GM21619 (cell line): Measurements from ENCODE around the gene SSH2.
"Not testable (repeated sequence)": the region's sequence is repeated elsewhere in the genome, so short reads cannot be mapped to it uniquely, and the experiment has no call there.

Experiments
- ATAC-seq: cut with Tn5 transposase; IDR thresholded peaks from one replicate; pipeline ENCODE4 v1.9.1; 2021; ENCODE audit not compliant: unreplicated experiment

The SSH2 gene

DNA sequence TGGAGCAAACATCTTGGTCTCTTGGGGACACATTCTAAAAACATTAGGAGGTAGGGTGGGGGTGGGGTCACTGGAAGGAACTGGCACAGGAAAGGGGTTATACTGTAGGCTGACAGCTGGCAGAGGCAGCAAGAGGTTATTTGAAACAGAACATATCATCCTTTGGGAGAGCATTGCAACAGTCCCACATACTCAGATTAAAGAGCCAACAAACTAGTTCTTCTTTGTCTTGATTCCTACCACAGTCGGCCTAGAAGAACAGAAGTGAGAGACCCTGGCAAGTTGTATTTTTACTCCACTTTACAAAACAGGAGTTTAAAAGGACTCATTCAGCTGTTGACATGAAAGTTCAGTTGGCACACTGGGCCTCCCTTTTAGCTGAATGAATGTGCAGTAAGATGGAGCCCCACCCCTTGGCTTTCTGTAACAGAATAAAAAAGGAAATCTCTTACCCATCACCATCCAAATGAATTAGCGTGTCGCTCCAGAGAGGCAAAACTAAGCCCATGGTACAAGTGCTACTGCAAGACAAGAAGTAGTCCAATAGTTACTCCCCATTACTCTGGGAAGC lies 252.7 kb downstream of the SSH2 start:
- no peak for ATAC-seq

- not testable (repeated sequence) for ATAC-seq
Measured at GRCh38 chr17:29675961-29676360, 254.1 kb downstream of the SSH2 start.

- ATAC-seq: no peak
Measured at GRCh38 chr17:29674281-29674680, 255.7 kb downstream of the SSH2 start.

- no peak for ATAC-seq
Measured at GRCh38 chr17:29671661-29672060, 258.4 kb downstream of the SSH2 start.

- no peak for ATAC-seq
Measured at GRCh38 chr17:29669266-29669665, 260.8 kb downstream of the SSH2 start.

- no peak for ATAC-seq
Measured at GRCh38 chr17:29667969-29668368, 262.1 kb downstream of the SSH2 start.

GRCh38 chr17:29665481-29665810 lies 264.6 kb downstream of the SSH2 start:
- no peak for ATAC-seq

- no peak for ATAC-seq
Measured at GRCh38 chr17:29664743-29665480, 265.1 kb downstream of the SSH2 start.

GRCh38 chr17:29663155-29663554 lies 266.9 kb downstream of the SSH2 start:
- no peak for ATAC-seq

GRCh38 chr17:29661213-29661612 lies 268.8 kb downstream of the SSH2 start:
- ATAC-seq: no peak

DNA sequence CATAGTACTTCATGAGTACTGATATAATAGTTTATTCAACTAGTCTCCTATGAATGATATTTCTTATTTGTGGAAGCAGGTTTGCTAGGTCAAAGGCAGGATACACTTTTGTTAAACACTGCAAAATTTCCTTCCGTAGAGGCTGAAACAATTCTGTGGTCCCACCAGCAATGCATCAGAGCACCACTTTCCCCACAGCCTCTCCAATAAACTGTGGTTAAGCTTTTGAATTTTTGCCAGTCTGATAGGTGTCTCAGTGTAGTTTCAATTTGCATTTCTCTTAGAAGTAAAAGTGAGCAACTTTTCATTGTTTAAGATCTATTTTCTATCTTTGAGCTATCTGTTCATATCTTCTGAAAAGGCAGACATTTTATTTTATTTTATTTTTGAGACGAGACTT lies 270.9 kb downstream of the SSH2 start:
- no peak for ATAC-seq

- no peak for ATAC-seq
Measured at GRCh38 chr17:29655323-29655722, 274.7 kb downstream of the SSH2 start.

GRCh38 chr17:29653995-29654714 lies 275.9 kb downstream of the SSH2 start:
- ATAC-seq: no peak

DNA sequence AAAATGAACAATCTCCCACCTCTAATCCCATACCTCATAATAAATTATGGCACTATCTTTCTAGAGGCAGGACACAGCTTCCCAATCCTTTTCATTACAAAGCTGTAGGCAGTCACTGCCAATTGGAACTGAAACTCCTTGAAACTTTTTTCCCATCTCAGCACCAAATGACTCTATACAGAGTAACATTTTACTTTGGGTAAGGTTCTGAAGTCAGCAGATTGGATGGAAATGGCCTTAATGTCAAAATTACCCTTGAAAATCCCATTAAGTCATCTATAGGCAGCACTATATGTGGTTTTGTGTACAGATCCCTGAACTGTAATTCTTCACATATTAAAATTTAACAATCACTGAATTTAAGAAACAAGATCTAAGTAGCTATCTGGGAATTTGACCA lies 277.1 kb downstream of the SSH2 start:
- no peak for ATAC-seq

GRCh38 chr17:29651913-29652312 lies 278.1 kb downstream of the SSH2 start:
- not testable (repeated sequence) for ATAC-seq

DNA sequence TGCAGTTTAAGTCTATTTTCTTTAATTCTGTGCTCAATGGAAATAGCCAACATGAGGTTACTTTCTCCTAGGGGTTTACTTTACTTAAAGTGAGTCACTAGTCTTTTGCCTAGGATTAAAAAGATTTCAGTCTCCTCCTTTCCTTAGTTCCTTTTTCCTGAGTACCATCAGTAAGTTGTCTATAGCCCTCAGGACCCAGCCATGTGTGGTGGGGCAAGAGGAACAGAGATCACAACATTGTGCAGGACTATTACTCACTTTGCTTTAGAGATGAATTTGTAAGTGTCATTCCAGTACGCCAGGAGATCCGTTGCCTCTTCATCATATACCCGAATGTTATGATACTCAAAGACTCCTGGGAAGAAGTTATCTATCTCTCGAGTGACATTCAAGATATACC lies 279.6 kb downstream of the SSH2 start:
- ATAC-seq: no peak

- no peak for ATAC-seq
Measured at GRCh38 chr17:29649359-29649758, 280.7 kb downstream of the SSH2 start.

GRCh38 chr17:29648005-29648404 lies 282.0 kb downstream of the SSH2 start:
- ATAC-seq: no peak

DNA sequence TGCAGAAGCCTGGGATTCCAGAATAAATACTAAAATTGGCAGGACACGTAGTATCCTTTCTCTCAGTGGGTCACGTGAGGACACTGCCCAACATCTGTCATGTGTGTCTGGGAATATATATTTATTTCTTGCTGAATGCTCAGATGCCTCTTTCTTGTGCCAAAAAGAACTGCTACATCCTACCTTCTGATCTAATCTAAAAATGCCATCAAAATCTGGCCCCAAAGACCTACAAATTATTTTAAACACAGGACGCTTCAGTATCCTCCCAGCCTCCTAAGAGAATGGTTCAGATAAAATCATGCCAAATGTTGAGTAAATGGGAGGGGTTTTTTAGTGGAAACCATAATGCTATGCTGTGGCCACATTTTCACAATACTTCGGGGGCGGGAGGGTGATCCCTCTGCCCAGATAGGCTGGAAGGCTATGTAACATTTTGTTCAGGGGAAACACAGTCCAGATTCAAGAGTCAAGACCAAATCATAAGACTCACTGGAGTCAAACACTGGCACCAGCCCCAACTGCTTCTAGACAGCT lies 284.4 kb downstream of the SSH2 start:
- no peak for ATAC-seq

DNA sequence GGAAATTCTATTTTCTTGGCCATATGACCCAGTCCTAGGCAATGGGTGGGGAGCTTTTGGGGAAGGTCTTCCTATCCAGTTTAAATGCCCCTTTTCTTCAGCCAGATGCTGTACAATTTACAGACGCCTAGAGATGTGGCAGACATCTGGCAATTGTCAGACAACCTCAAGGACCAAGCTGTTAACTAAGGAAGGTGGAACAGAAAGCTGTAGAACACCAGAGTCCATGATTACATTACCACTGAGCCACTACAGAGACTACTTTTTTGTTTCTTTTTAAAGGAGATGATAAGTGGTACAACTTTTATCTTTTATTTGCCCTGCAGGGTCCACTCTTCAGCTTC lies 286.2 kb downstream of the SSH2 start:
- ATAC-seq: no peak

DNA sequence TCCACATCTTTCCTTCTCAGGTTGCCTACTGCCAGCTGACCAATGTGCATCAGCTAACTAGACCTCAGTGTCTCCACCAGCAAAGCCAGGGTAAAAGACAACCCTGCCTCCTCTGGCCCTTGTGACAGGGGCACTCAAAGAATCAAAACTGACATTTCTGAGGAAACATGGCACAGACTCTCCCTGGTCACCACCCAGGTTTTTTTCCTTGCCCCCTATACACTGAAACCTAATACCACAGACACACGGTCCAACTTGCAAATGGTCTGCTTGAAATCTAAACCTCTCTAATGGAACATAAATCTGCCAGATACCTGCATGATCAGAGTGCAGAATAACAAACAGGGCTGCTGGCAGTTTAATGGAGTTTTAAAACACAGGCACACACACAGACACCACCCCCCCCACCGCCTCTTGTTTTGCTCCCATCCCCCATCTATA lies 287.8 kb downstream of the SSH2 start:
- no peak for ATAC-seq

DNA sequence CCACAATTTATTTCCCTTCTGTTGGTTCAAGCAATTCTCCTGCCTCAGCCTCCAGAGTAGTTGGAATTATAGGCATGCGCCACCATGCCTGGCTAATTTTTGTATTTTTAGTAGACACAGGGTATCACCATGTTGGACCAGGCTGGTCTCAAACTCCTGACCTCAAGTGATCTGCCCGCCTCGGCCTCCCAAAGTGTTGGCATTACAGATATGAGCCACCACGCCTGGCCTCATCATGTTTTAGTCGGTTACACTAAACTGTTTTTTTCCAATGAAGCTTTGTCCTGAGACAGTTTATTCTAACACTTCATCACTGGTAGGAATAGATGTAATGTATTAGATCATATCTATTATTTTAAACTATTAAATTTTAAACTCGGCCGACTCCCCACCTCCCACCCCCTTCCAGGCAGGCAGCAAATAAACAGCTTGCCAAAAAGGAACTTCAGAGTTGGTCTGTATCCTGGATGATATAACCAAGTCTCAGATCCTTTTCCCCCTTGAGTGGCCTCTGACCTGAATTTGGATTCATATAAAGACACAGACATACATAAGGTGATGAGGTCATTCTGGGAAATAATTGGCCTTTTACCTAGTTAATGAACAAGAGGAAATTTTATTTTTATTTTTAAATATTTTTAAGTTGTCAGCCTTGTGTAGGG lies 288.9 kb downstream of the SSH2 start:
- no peak for ATAC-seq
